H9 (cell line): Measurements from ENCODE around the gene TTC7B. TPM values are rescaled to one million over a fixed set of nuclear protein-coding genes. Genes with fewer than 3 reads are reported as not detected.

ENCODE experiments used
- DNase-seq: peaks from one replicate; pipeline ENCODE4 v3.0.0-alpha.2; 2017
- H2AFZ ChIP-seq: one replicate; pipeline ENCODE4 v1.6.1; 2013; ENCODE audit warnings: mild to moderate bottlenecking, low read length, control low read depth, moderate library complexity
- H2AK5ac ChIP-seq: 2 replicates; pipeline ENCODE4 v1.6.1; 2013; ENCODE audit warnings: low read length, control low read depth, mixed read lengths; ENCODE audit not compliant: insufficient read length
- H2BK120ac ChIP-seq: one replicate; pipeline ENCODE4 v1.6.1; 2013; ENCODE audit warnings: low read depth, mild to moderate bottlenecking, low read length, control low read depth, inconsistent platforms; ENCODE audit not compliant: poor library complexity, severe bottlenecking
- H2BK12ac ChIP-seq: 2 replicates; pipeline ENCODE4 v1.6.1; 2013; ENCODE audit warnings: low read length, control low read depth, mixed read lengths, low read depth; ENCODE audit not compliant: insufficient read length
- H2BK15ac ChIP-seq: 2 replicates; pipeline ENCODE4 v1.6.1; 2013; ENCODE audit warnings: low read depth, low read length, control low read depth
- H2BK20ac ChIP-seq: one replicate; pipeline ENCODE4 v1.6.1; 2013; ENCODE audit warnings: low read depth, mild to moderate bottlenecking, low read length, control low read depth, inconsistent platforms; ENCODE audit not compliant: poor library complexity, severe bottlenecking
- H2BK5ac ChIP-seq: 2 replicates; pipeline ENCODE4 v1.6.1; 2013; ENCODE audit warnings: low read length, control low read depth, mixed read lengths; ENCODE audit not compliant: insufficient read length
- H3K14ac ChIP-seq: 2 replicates; pipeline ENCODE4 v1.6.1; 2013; ENCODE audit warnings: low read length, control low read depth; ENCODE audit not compliant: insufficient read depth
- H3K18ac ChIP-seq: 2 replicates; pipeline ENCODE4 v1.6.1; 2013; ENCODE audit warnings: low read depth, mild to moderate bottlenecking, mixed read lengths, low read length, control low read depth; ENCODE audit not compliant: insufficient read length
- H3K23ac ChIP-seq: 2 replicates; pipeline ENCODE4 v1.6.1; 2013; ENCODE audit warnings: low read length, control low read depth, mixed read lengths, low read depth; ENCODE audit not compliant: insufficient read length
- H3K23me2 ChIP-seq: 2 replicates; pipeline ENCODE4 v1.6.1; 2013; ENCODE audit warnings: low read depth, mild to moderate bottlenecking, mixed read lengths, low read length, control low read depth; ENCODE audit not compliant: insufficient read length, poor library complexity, severe bottlenecking
- H3K27ac ChIP-seq: 2 replicates; pipeline ENCODE4 v1.5.1; 2013; ENCODE audit warnings: low read length, control low read depth, mixed read lengths, low read depth; ENCODE audit not compliant: insufficient read length
- H3K27me3 ChIP-seq: 2 replicates; pipeline ENCODE4 v1.6.1; 2013; ENCODE audit warnings: low read length, control low read depth, inconsistent platforms; ENCODE audit not compliant: insufficient read depth
- H3K4ac ChIP-seq: 2 replicates; pipeline ENCODE4 v1.6.1; 2013; ENCODE audit warnings: low read depth, mild to moderate bottlenecking, control low read depth, inconsistent platforms, low read length, moderate library complexity
- H3K4me1 ChIP-seq: 2 replicates; pipeline ENCODE4 v1.6.1; 2013; ENCODE audit warnings: low read length, control low read depth, inconsistent platforms; ENCODE audit not compliant: insufficient read depth
- H3K4me2 ChIP-seq: 2 replicates; pipeline ENCODE4 v1.6.1; 2013; ENCODE audit warnings: low read length, control low read depth, mixed read lengths; ENCODE audit not compliant: insufficient read length, insufficient read depth
- H3K56ac ChIP-seq: 2 replicates; pipeline ENCODE4 v1.6.1; 2013; ENCODE audit warnings: low read depth, mild to moderate bottlenecking, mixed read lengths, low read length, control low read depth; ENCODE audit not compliant: insufficient read length
- H3K79me1 ChIP-seq: 2 replicates; pipeline ENCODE4 v1.6.1; 2013; ENCODE audit warnings: low read depth, mild to moderate bottlenecking, moderate library complexity, low read length, control low read depth, inconsistent platforms; ENCODE audit not compliant: insufficient read depth, poor library complexity, severe bottlenecking
- H3K79me2 ChIP-seq: 2 replicates; pipeline ENCODE4 v1.6.1; 2013; ENCODE audit warnings: low read length, control low read depth, inconsistent platforms; ENCODE audit not compliant: insufficient read depth
- H3K9ac ChIP-seq: 2 replicates; pipeline ENCODE4 v1.6.1; 2013; ENCODE audit warnings: low read length, control low read depth, mixed read lengths; ENCODE audit not compliant: insufficient read length; ENCODE audit errors: extremely low read depth
- H3K9me3 ChIP-seq: one replicate; pipeline ENCODE4 v1.6.1; 2013; ENCODE audit warnings: low read depth, low read length, inconsistent platforms; ENCODE audit not compliant: control insufficient read depth
- H3T11ph ChIP-seq: one replicate; pipeline ENCODE4 v1.6.1; 2013; ENCODE audit warnings: mild to moderate bottlenecking, low read length, control low read depth, inconsistent platforms
- H4K20me1 ChIP-seq: one replicate; pipeline ENCODE4 v1.6.1; 2013; ENCODE audit not compliant: control insufficient read depth, insufficient read length, insufficient read depth
- H4K5ac ChIP-seq: 2 replicates; pipeline ENCODE4 v1.6.1; 2013; ENCODE audit warnings: low read depth, mild to moderate bottlenecking, mixed read lengths, low read length, control low read depth; ENCODE audit not compliant: insufficient read length
- H4K8ac ChIP-seq: replicated peaks from 2 replicates; pipeline ENCODE4 v1.6.1; 2013; ENCODE audit warnings: low read length, control low read depth, mixed read lengths, low read depth; ENCODE audit not compliant: insufficient read length
- H4K91ac ChIP-seq: 2 replicates; pipeline ENCODE4 v1.6.1; 2013; ENCODE audit warnings: low read depth, mild to moderate bottlenecking, moderate library complexity, mixed read lengths, low read length, control low read depth; ENCODE audit not compliant: insufficient read length
- H3K27ac Mint-ChIP-seq, 3 experiments: 2 replicates in 2 of 3; 3 replicates in 1 of 3; pipeline ENCODE4 v1.8.0; 2020 to 2021; ENCODE audit warnings: mixed read lengths in 3 of 3, mild to moderate bottlenecking in 1 of 3, moderate library complexity in 1 of 3
- H3K27me3 Mint-ChIP-seq: 2 replicates; pipeline ENCODE4 v1.8.0; 2021; ENCODE audit warnings: low read depth, mild to moderate bottlenecking, moderate library complexity, mixed read lengths
- H3K36me3 Mint-ChIP-seq, 3 experiments: 2 replicates in 2 of 3; 3 replicates in 1 of 3; pipeline ENCODE4 v1.8.0; 2020 to 2021; ENCODE audit warnings: low read depth in 3 of 3, mixed read lengths in 3 of 3; ENCODE audit not compliant: insufficient read depth in 1 of 3
- H3K4me1 Mint-ChIP-seq, 2 experiments: 2 replicates each; pipeline ENCODE4 v1.8.0; 2020; ENCODE audit warnings: mixed read lengths in 2 of 2
- H3K4me3 Mint-ChIP-seq, 2 experiments: 2 replicates in 1 of 2; 3 replicates in 1 of 2; pipeline ENCODE4 v1.8.0; 2020 to 2021; ENCODE audit warnings: mild to moderate bottlenecking in 2 of 2, mixed read lengths in 2 of 2, moderate library complexity in 1 of 2
- H3K9me3 Mint-ChIP-seq, 2 experiments: 2 replicates in 1 of 2; 3 replicates in 1 of 2; pipeline ENCODE4 v1.8.0; 2020; ENCODE audit warnings: mild to moderate bottlenecking in 2 of 2, mixed read lengths in 2 of 2, moderate library complexity in 1 of 2
- WGBS: extraction: QIAGEN DNeasy Blood & Tissue Kit; methylation state at CpG from one replicate; pipeline ENCODE4 v1.1.7; 2013; ENCODE audit warnings: missing lambda C conversion rate, low lambda C conversion rate, mixed read lengths; ENCODE audit not compliant: insufficient read length; ENCODE audit errors: extremely low coverage; 5-methylcytosine and 5-hydroxymethylcytosine counted together
- total RNA-seq: library from RNA; stranded (reverse); gene quantifications from 2 replicates; pipeline ENCODE4 v1.2.1, GENCODE V29; 2021
- TF ChIP-seq, protein P1 (sequence below): fragments of 200-600 bp; sonication (generic); conservative IDR thresholded peaks from 3 replicates; pipeline ENCODE4 v1.8.0; 2021; ENCODE audit warnings: antibody characterized with exemption, mild to moderate bottlenecking

TTC7B gene
- total RNA-seq, 1 experiment from 2014 or later: 33.7 TPM

- Histone ChIP-seq H3K23me2 (no peaks in the 10 kb centered on the region), H3T11ph (no peak overlapping the region), H3K9me3 (no peaks in the 10 kb centered on the region), H3K4me2 (no peak overlapping the region), H2BK5ac (no peak overlapping the region), H3K56ac (no peak overlapping the region), H3K14ac (no peak overlapping the region), H3K4ac (no peak overlapping the region), H2AK5ac (no peak overlapping the region), H3K18ac (no peak overlapping the region), H2BK15ac (no peak overlapping the region), H4K91ac (no peak overlapping the region), H3K23ac (no peak overlapping the region), H3K9ac (no peak overlapping the region), H3K27me3 (no peaks in the 10 kb centered on the region), H2BK20ac (no peak overlapping the region), H3K79me1 (no peaks in the 10 kb centered on the region), H3K4me1 (peaks cover 2% of the 10 kb centered on the region; the same call in 1 of the 2 replicates), H4K8ac (no peak overlapping the region), H3K27ac (no peak overlapping the region), H4K5ac (no peak overlapping the region), H2BK12ac (no peak overlapping the region), H2BK120ac (no peak overlapping the region), H3K79me2 (no peaks in the 10 kb centered on the region), H2AFZ (no peak overlapping the region), H4K20me1 (no peaks in the 10 kb centered on the region)
- Mint-ChIP-seq H3K36me3 (peaks cover 5 to 10% (median 5%) of the 10 kb centered on the region in 3 experiments; a peak in 4 of 7 replicates), H3K4me1 (peaks cover 10 to 19% of the 10 kb centered on the region in 2 experiments), H3K9me3 (peaks cover 3 to 7% of the 10 kb centered on the region in 2 experiments; a peak in 3 of 5 replicates), H3K27me3 (no peaks in the 10 kb centered on the region), H3K27ac (no peak overlapping the region), H3K4me3 (no peak overlapping the region)
- no peak for DNase-seq
- WGBS: no CpG with 5 or more reads among the region's 10 CpGs
- TF ChIP-seq, protein P1, sequence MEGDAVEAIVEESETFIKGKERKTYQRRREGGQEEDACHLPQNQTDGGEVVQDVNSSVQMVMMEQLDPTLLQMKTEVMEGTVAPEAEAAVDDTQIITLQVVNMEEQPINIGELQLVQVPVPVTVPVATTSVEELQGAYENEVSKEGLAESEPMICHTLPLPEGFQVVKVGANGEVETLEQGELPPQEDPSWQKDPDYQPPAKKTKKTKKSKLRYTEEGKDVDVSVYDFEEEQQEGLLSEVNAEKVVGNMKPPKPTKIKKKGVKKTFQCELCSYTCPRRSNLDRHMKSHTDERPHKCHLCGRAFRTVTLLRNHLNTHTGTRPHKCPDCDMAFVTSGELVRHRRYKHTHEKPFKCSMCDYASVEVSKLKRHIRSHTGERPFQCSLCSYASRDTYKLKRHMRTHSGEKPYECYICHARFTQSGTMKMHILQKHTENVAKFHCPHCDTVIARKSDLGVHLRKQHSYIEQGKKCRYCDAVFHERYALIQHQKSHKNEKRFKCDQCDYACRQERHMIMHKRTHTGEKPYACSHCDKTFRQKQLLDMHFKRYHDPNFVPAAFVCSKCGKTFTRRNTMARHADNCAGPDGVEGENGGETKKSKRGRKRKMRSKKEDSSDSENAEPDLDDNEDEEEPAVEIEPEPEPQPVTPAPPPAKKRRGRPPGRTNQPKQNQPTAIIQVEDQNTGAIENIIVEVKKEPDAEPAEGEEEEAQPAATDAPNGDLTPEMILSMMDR: no peak
Observed at GRCh38 chr14:90549794-90550641, 266.2 kb downstream of the TTC7B start.
